Neuron (in vitro differentiated cells): ENCODE data around the gene SSNA1.

Source experiments
- H2AFZ ChIP-seq: one replicate; pipeline ENCODE4 v1.6.1; 2013; ENCODE audit warnings: low read depth, mild to moderate bottlenecking, inconsistent platforms, low read length, moderate library complexity
- H3K27me3 ChIP-seq: one replicate; pipeline ENCODE4 v1.6.1; 2013; ENCODE audit warnings: low read length; ENCODE audit not compliant: insufficient read depth
- H3K36me3 ChIP-seq: one replicate; pipeline ENCODE4 v1.6.1; 2013; ENCODE audit warnings: low read length; ENCODE audit not compliant: insufficient read depth
- H3K4me1 ChIP-seq: one replicate; pipeline ENCODE4 v1.6.1; 2013; ENCODE audit warnings: low read length; ENCODE audit not compliant: insufficient read depth
- H3K4me3 ChIP-seq: 2 replicates; pipeline ENCODE4 v1.5.1; 2013; ENCODE audit warnings: mild to moderate bottlenecking, low read length, moderate library complexity
- H3K9me3 ChIP-seq: one replicate; pipeline ENCODE4 v1.6.1; 2013; ENCODE audit warnings: low read length

SSNA1 gene

GRCh38 chr9:137147793-137148160 is 40.7 kb upstream of the SSNA1 start:
- Histone ChIP-seq H3K4me3 (no peak overlapping the region), H3K36me3 (no peaks in the 10 kb centered on the region), H2AFZ (no peak overlapping the region), H3K4me1 (no peaks in the 10 kb centered on the region), H3K9me3 (no peaks in the 10 kb centered on the region), H3K27me3 (peaks cover 47% of the 10 kb centered on the region)

GRCh38 chr9:137148242-137148641 is 40.2 kb upstream of the SSNA1 start:
- peaks cover 42% of the 10 kb centered on the region for H3K27me3 ChIP-seq
- H3K4me1 ChIP-seq = no peaks in the 10 kb centered on the region
- H2AFZ ChIP-seq = no peak overlapping the region
- no peaks in the 10 kb centered on the region for H3K36me3 ChIP-seq
- no peaks in the 10 kb centered on the region for H3K9me3 ChIP-seq
- H3K4me3 ChIP-seq = no peak overlapping the region

GRCh38 chr9:137148661-137149060 is 39.8 kb upstream of the SSNA1 start:
- H3K36me3 ChIP-seq = no peaks in the 10 kb centered on the region
- no peak overlapping the region for H3K4me3 ChIP-seq
- no peak overlapping the region for H2AFZ ChIP-seq
- peaks cover 38% of the 10 kb centered on the region for H3K27me3 ChIP-seq
- no peaks in the 10 kb centered on the region for H3K9me3 ChIP-seq
- no peaks in the 10 kb centered on the region for H3K4me1 ChIP-seq

GRCh38 chr9:137149363-137149762 is 39.1 kb upstream of the SSNA1 start:
- Histone ChIP-seq H3K4me1 (no peaks in the 10 kb centered on the region), H3K9me3 (no peaks in the 10 kb centered on the region), H2AFZ (no peak overlapping the region), H3K36me3 (no peaks in the 10 kb centered on the region), H3K27me3 (peaks cover 33% of the 10 kb centered on the region), H3K4me3 (no peak overlapping the region)

GRCh38 chr9:137149942-137150616 is 38.4 kb upstream of the SSNA1 start:
- Histone ChIP-seq H3K9me3 (no peaks in the 10 kb centered on the region), H3K36me3 (no peaks in the 10 kb centered on the region), H3K4me1 (no peaks in the 10 kb centered on the region), H2AFZ (no peak overlapping the region), H3K4me3 (no peak overlapping the region), H3K27me3 (peaks cover 37% of the 10 kb centered on the region)

- Histone ChIP-seq H3K4me3 (no peak overlapping the region), H3K4me1 (no peaks in the 10 kb centered on the region), H3K9me3 (no peaks in the 10 kb centered on the region), H3K27me3 (peaks cover 42% of the 10 kb centered on the region), H3K36me3 (no peaks in the 10 kb centered on the region), H2AFZ (no peak overlapping the region)
Observed at GRCh38 chr9:137150617-137151457, 37.6 kb upstream of the SSNA1 start.

- peaks cover 1% of the 10 kb centered on the region for H3K4me1 ChIP-seq
- no peaks in the 10 kb centered on the region for H3K36me3 ChIP-seq
- H3K9me3 ChIP-seq = no peaks in the 10 kb centered on the region
- H3K4me3 ChIP-seq = no peak overlapping the region
- H3K27me3 ChIP-seq = peaks cover 46% of the 10 kb centered on the region
- no peak overlapping the region for H2AFZ ChIP-seq
Observed at GRCh38 chr9:137152844-137153405, 35.6 kb upstream of the SSNA1 start.

- Histone ChIP-seq H3K4me1 (peaks cover 7% of the 10 kb centered on the region), H3K4me3 (no peak overlapping the region), H3K9me3 (no peaks in the 10 kb centered on the region), H3K36me3 (no peaks in the 10 kb centered on the region), H3K27me3 (peaks cover 64% of the 10 kb centered on the region), H2AFZ (no peak overlapping the region)
Observed at GRCh38 chr9:137156567-137157375, 31.7 kb upstream of the SSNA1 start.

- H3K36me3 ChIP-seq = no peaks in the 10 kb centered on the region
- no peak overlapping the region for H3K4me3 ChIP-seq
- peaks cover 11% of the 10 kb centered on the region for H3K4me1 ChIP-seq
- peaks cover 71% of the 10 kb centered on the region for H3K27me3 ChIP-seq
- no peak overlapping the region for H2AFZ ChIP-seq
- H3K9me3 ChIP-seq = no peaks in the 10 kb centered on the region
Observed at GRCh38 chr9:137157618-137158415, 30.7 kb upstream of the SSNA1 start.

- H3K4me1 ChIP-seq = peaks cover 11% of the 10 kb centered on the region
- H3K9me3 ChIP-seq = no peaks in the 10 kb centered on the region
- no peak overlapping the region for H2AFZ ChIP-seq
- no peak overlapping the region for H3K4me3 ChIP-seq
- peaks cover 78% of the 10 kb centered on the region for H3K27me3 ChIP-seq
- no peaks in the 10 kb centered on the region for H3K36me3 ChIP-seq
Observed at GRCh38 chr9:137158625-137159024, 29.9 kb upstream of the SSNA1 start.

- Histone ChIP-seq H3K9me3 (no peaks in the 10 kb centered on the region), H3K36me3 (no peaks in the 10 kb centered on the region), H3K4me1 (peaks cover 11% of the 10 kb centered on the region), H2AFZ (no peak overlapping the region), H3K27me3 (peaks cover 86% of the 10 kb centered on the region), H3K4me3 (no peak overlapping the region)
Observed at GRCh38 chr9:137159105-137160053, 29.1 kb upstream of the SSNA1 start.
